ACC112 (cell line): Measurements from ENCODE around the gene TANGO6.

Experiments
- H2AFZ ChIP-seq: fragments of 200-600 bp; sonication (generic); one replicate; pipeline ENCODE4 v1.6.0; 2017; ENCODE audit warnings: antibody characterized with exemption, low read length; ENCODE audit not compliant: unreplicated experiment
- H3K27ac ChIP-seq: fragments of 200-600 bp; sonication (generic); 2 replicates; pipeline ENCODE4 v1.5.1; 2014; ENCODE audit warnings: low read depth, mild to moderate bottlenecking, antibody characterized with exemption, low read length, moderate library complexity
- H3K27me3 ChIP-seq: fragments of 200-600 bp; sonication (generic); 2 replicates; pipeline ENCODE4 v1.6.1; 2014; ENCODE audit warnings: mild to moderate bottlenecking, antibody characterized with exemption, low read length, moderate library complexity, mixed read lengths; ENCODE audit not compliant: insufficient read depth
- H3K36me3 ChIP-seq: fragments of 200-600 bp; sonication (generic); 2 replicates; pipeline ENCODE4 v1.6.1; 2016; ENCODE audit warnings: mild to moderate bottlenecking, antibody characterized with exemption, low read length, moderate library complexity, mixed read lengths; ENCODE audit not compliant: insufficient read depth
- H3K4me1 ChIP-seq: fragments of 200-600 bp; sonication (generic); one replicate; pipeline ENCODE4 v1.6.1; 2016; ENCODE audit warnings: low read length, mixed read lengths; ENCODE audit not compliant: insufficient read depth, unreplicated experiment, control insufficient read depth
- H3K4me3 ChIP-seq: fragments of 200-600 bp; sonication (generic); 2 replicates; pipeline ENCODE4 v1.5.1; 2014; ENCODE audit warnings: mild to moderate bottlenecking, low read depth, low read length
- H3K79me2 ChIP-seq: fragments of 200-600 bp; sonication (generic); one replicate; pipeline ENCODE4 v1.6.0; 2016; ENCODE audit warnings: low read length; ENCODE audit not compliant: control insufficient read depth, unreplicated experiment, insufficient read depth

TANGO6 gene

GRCh38 chr16:68935008-68935407 is 91.7 kb downstream of the TANGO6 start:
- H2AFZ ChIP-seq: no peak overlapping the region
- peaks cover 7% of the 10 kb centered on the region for H3K36me3 ChIP-seq
- H3K27me3 ChIP-seq: no peaks in the 10 kb centered on the region
- H3K4me3 ChIP-seq: no peak overlapping the region
- H3K4me1 ChIP-seq: no peaks in the 10 kb centered on the region
- no peak overlapping the region for H3K27ac ChIP-seq
- no peaks in the 10 kb centered on the region for H3K79me2 ChIP-seq

- Histone ChIP-seq H3K36me3 (no peaks in the 10 kb centered on the region; the same call in 1 of the 2 replicates), H3K27ac (no peak overlapping the region; the same call in 1 of the 2 replicates), H3K4me1 (no peaks in the 10 kb centered on the region), H2AFZ (no peak overlapping the region), H3K4me3 (no peak overlapping the region), H3K27me3 (no peaks in the 10 kb centered on the region), H3K79me2 (no peaks in the 10 kb centered on the region)
Observed at GRCh38 chr16:68936736-68937631, 93.7 kb downstream of the TANGO6 start.

GRCh38 chr16:68939692-68940320 is 96.5 kb downstream of the TANGO6 start:
- no peak overlapping the region for H3K4me3 ChIP-seq
- no peak overlapping the region for H2AFZ ChIP-seq
- no peaks in the 10 kb centered on the region for H3K79me2 ChIP-seq
- H3K4me1 ChIP-seq: no peaks in the 10 kb centered on the region
- no peak overlapping the region for H3K27ac ChIP-seq
- H3K36me3 ChIP-seq: peaks cover 10% of the 10 kb centered on the region
- no peaks in the 10 kb centered on the region for H3K27me3 ChIP-seq

- no peak overlapping the region for H2AFZ ChIP-seq
- no peak overlapping the region for H3K27ac ChIP-seq
- no peaks in the 10 kb centered on the region for H3K4me1 ChIP-seq
- H3K4me3 ChIP-seq: no peak overlapping the region
- peaks cover 10% of the 10 kb centered on the region for H3K36me3 ChIP-seq
- no peaks in the 10 kb centered on the region for H3K79me2 ChIP-seq
- H3K27me3 ChIP-seq: no peaks in the 10 kb centered on the region
Observed at GRCh38 chr16:68940816-68941215, 97.5 kb downstream of the TANGO6 start.

- Histone ChIP-seq H3K36me3 (peaks cover 16% of the 10 kb centered on the region), H3K27ac (no peak overlapping the region), H2AFZ (no peak overlapping the region), H3K4me3 (no peak overlapping the region), H3K4me1 (no peaks in the 10 kb centered on the region), H3K79me2 (no peaks in the 10 kb centered on the region), H3K27me3 (no peaks in the 10 kb centered on the region)
Observed at GRCh38 chr16:68943961-68944360, 100.6 kb downstream of the TANGO6 start.

GRCh38 chr16:68948230-68948910 is 105.0 kb downstream of the TANGO6 start:
- H3K27me3 ChIP-seq: no peaks in the 10 kb centered on the region
- no peaks in the 10 kb centered on the region for H3K79me2 ChIP-seq
- peaks cover 5% of the 10 kb centered on the region for H3K4me1 ChIP-seq
- no peak overlapping the region for H2AFZ ChIP-seq
- H3K4me3 ChIP-seq: no peak overlapping the region
- H3K27ac ChIP-seq: no peak overlapping the region
- H3K36me3 ChIP-seq: peaks cover 16% of the 10 kb centered on the region

- Histone ChIP-seq H3K27me3 (no peaks in the 10 kb centered on the region), H3K27ac (no peak overlapping the region), H2AFZ (no peak overlapping the region), H3K4me3 (no peak overlapping the region), H3K36me3 (0 out of 2 replicates have a peak, but pooled peaks cover 6% of the 10 kb centered on the region), H3K79me2 (no peaks in the 10 kb centered on the region), H3K4me1 (peaks cover 5% of the 10 kb centered on the region)
Observed at GRCh38 chr16:68951991-68952877, 108.9 kb downstream of the TANGO6 start.

GRCh38 chr16:68954911-68955635 is 111.7 kb downstream of the TANGO6 start:
- H3K27ac ChIP-seq: no peak overlapping the region
- H3K4me1 ChIP-seq: peaks cover 5% of the 10 kb centered on the region

GRCh38 chr16:68960910-68961309 is 117.6 kb downstream of the TANGO6 start:
- H2AFZ ChIP-seq: no peak overlapping the region
- H3K27me3 ChIP-seq: no peaks in the 10 kb centered on the region
- no peak overlapping the region for H3K4me3 ChIP-seq
- no peak overlapping the region for H3K27ac ChIP-seq
- no peaks in the 10 kb centered on the region for H3K79me2 ChIP-seq
- H3K4me1 ChIP-seq: no peaks in the 10 kb centered on the region
- H3K36me3 ChIP-seq: no peaks in the 10 kb centered on the region

More at GRCh38 chr16:68954911-68955635, 111.7 kb downstream of the TANGO6 start:
- no peaks in the 10 kb centered on the region for H3K36me3 ChIP-seq
- no peak overlapping the region for H2AFZ ChIP-seq
- no peak overlapping the region for H3K4me3 ChIP-seq
- H3K27me3 ChIP-seq: no peaks in the 10 kb centered on the region
- no peaks in the 10 kb centered on the region for H3K79me2 ChIP-seq
